Neutrophil (primary cell): ENCODE measurements around the gene DEAF1.

Source experiments
- H3K27ac ChIP-seq: fragments of 200-600 bp; sonication (generic); 2 replicates; pipeline ENCODE4 v1.5.1; 2016; ENCODE audit warnings: mild to moderate bottlenecking, moderate library complexity
- H3K27me3 ChIP-seq: fragments of 200-600 bp; sonication (generic); 2 replicates; pipeline ENCODE4 v1.6.0; 2016; ENCODE audit warnings: mild to moderate bottlenecking
- H3K36me3 ChIP-seq: fragments of 200-600 bp; sonication (generic); 2 replicates; pipeline ENCODE4 v1.5.1; 2017
- H3K4me1 ChIP-seq, 2 experiments: fragments of 200-600 bp in 1 of 2; sonication (generic) in 1 of 2; 1 replicate in 1 of 2; 2 replicates in 1 of 2; pipeline versions ENCODE4 v1.5.1 to v1.6.1; 2013 to 2016; ENCODE audit warnings: low read depth in 1 of 2, low read length in 1 of 2, mild to moderate bottlenecking in 1 of 2, moderate library complexity in 1 of 2; ENCODE audit not compliant: control insufficient read depth in 1 of 2, insufficient read depth in 1 of 2
- H3K4me3 ChIP-seq, 2 experiments: fragments of 200-600 bp in 1 of 2; sonication (generic) in 1 of 2; 1 replicate in 1 of 2; 2 replicates in 1 of 2; pipeline ENCODE4 v1.5.1; 2013 to 2016; ENCODE audit warnings: low read depth in 1 of 2, low read length in 1 of 2, mild to moderate bottlenecking in 1 of 2, moderate library complexity in 1 of 2
- H3K9me3 ChIP-seq: fragments of 200-600 bp; sonication (generic); 2 replicates; pipeline ENCODE4 v1.5.1; 2016
- CTCF ChIP-seq: fragments of 200-600 bp; sonication (generic); IDR thresholded peaks from 2 replicates; pipeline ENCODE4 v1.5.1; 2016; ENCODE audit warnings: antibody characterized with exemption

DEAF1 gene

GRCh38 chr11:615504-616319 is 79.3 kb downstream of the DEAF1 start, which contains the start of gene IRF7:
Gene IRF7 (minus strand): TSS chr11:615950. CDS start chr11:615364, 586 bp downstream.
- H3K4me1 ChIP-seq = peaks cover 31 to 32% of the 10 kb centered on the region in 2 experiments
- peak within 1 kb of the TSS; percentile 86 to 97 for H3K4me3 ChIP-seq
- peak within 1 kb of the TSS; percentile 92 for H3K27ac ChIP-seq
- TF ChIP-seq CTCF = peak; percentile 36
- peaks cover 47% of the 10 kb centered on the region for H3K36me3 ChIP-seq
- no peaks in the 10 kb centered on the region for H3K9me3 ChIP-seq
- H3K27me3 ChIP-seq = no peaks in the 10 kb centered on the region

- Histone ChIP-seq H3K36me3 (peaks cover 55% of the 10 kb centered on the region), H3K4me1 (peaks cover 31 to 32% of the 10 kb centered on the region in 2 experiments), H3K9me3 (no peaks in the 10 kb centered on the region), H3K27ac (peak overlapping the region; percentile 92), H3K4me3 (peak overlapping the region; percentile 86 to 97), H3K27me3 (no peaks in the 10 kb centered on the region)
- no peak for TF ChIP-seq CTCF
Observed at GRCh38 chr11:614623-615503, 80.2 kb downstream of the DEAF1 start.

GRCh38 chr11:614021-614622 is 80.9 kb downstream of the DEAF1 start:
- no peaks in the 10 kb centered on the region for H3K9me3 ChIP-seq
- H3K27ac ChIP-seq = peak overlapping the region; percentile 92
- peak overlapping the region; percentile 86 to 97 for H3K4me3 ChIP-seq
- H3K4me1 ChIP-seq = peaks cover 31 to 32% of the 10 kb centered on the region in 2 experiments
- H3K27me3 ChIP-seq = no peaks in the 10 kb centered on the region
- H3K36me3 ChIP-seq = peaks cover 63% of the 10 kb centered on the region
- TF ChIP-seq CTCF = no peak

GRCh38 chr11:613369-613968 is 81.6 kb downstream of the DEAF1 start:
- Histone ChIP-seq H3K27me3 (no peaks in the 10 kb centered on the region), H3K27ac (peak overlapping the region; percentile 92), H3K9me3 (no peaks in the 10 kb centered on the region), H3K4me3 (peak overlapping the region in 1 of 2 experiments; percentile 86), H3K36me3 (peaks cover 69% of the 10 kb centered on the region), H3K4me1 (peaks cover 31 to 32% of the 10 kb centered on the region in 2 experiments)
- no peak for TF ChIP-seq CTCF

GRCh38 chr11:612961-613300 is 82.1 kb downstream of the DEAF1 start:
- H3K9me3 ChIP-seq = no peaks in the 10 kb centered on the region
- H3K36me3 ChIP-seq = peaks cover 75% of the 10 kb centered on the region
- H3K4me1 ChIP-seq = peaks cover 31 to 32% of the 10 kb centered on the region in 2 experiments
- H3K27me3 ChIP-seq = no peaks in the 10 kb centered on the region
- H3K4me3 ChIP-seq = no peak overlapping the region
- H3K27ac ChIP-seq = peak overlapping the region; percentile 61
- TF ChIP-seq CTCF = no peak
